Spleen (tissue), 11 donors: ENCODE data around the gene HSF2BP. TPM values are rescaled to one million over a fixed set of nuclear protein-coding genes. Genes with fewer than 3 reads are reported as not detected.

Source experiments
- DNase-seq: peaks from one replicate; pipeline ENCODE4 v3.0.0-alpha.2; 2020
- H3K27ac ChIP-seq, 8 donors: fragments of 200-600 bp; sonication (generic) in 7 of 8; 1 replicate in 4 of 8; 2 replicates in 4 of 8; pipeline versions ENCODE4 v1.5.0 to v1.8.0; 2016 to 2021; ENCODE audit warnings: inconsistent platforms in 4 of 8, mild to moderate bottlenecking in 4 of 8, moderate library complexity in 1 of 8
- H3K27me3 ChIP-seq, 7 donors: fragments of 200-600 bp; sonication (generic) in 6 of 7; replicated peaks in 1 of 7; 1 replicate in 4 of 7; 2 replicates in 3 of 7; pipeline versions ENCODE4 v1.5.0 to v1.8.0; 2016 to 2021; ENCODE audit warnings: inconsistent platforms in 3 of 7, mild to moderate bottlenecking in 1 of 7
- H3K36me3 ChIP-seq, 6 donors: fragments of 200-600 bp; sonication (generic) in 5 of 6; 1 replicate in 4 of 6; 2 replicates in 2 of 6; pipeline versions ENCODE4 v1.5.0 to v1.8.0; 2016 to 2021; ENCODE audit warnings: inconsistent platforms in 2 of 6
- H3K4me1 ChIP-seq, 6 donors: fragments of 200-600 bp; sonication (generic) in 5 of 6; 1 replicate in 3 of 6; 2 replicates in 3 of 6; pipeline versions ENCODE4 v1.5.0 to v1.8.0; 2016 to 2021; ENCODE audit warnings: inconsistent platforms in 3 of 6
- H3K4me3 ChIP-seq, 8 donors: fragments of 200-600 bp; sonication (generic) in 7 of 8; 1 replicate in 4 of 8; 2 replicates in 4 of 8; pipeline versions ENCODE4 v1.5.0 to v1.8.0; 2016 to 2021; ENCODE audit warnings: inconsistent platforms in 4 of 8, mild to moderate bottlenecking in 4 of 8, moderate library complexity in 2 of 8
- H3K9me3 ChIP-seq, 8 donors: fragments of 200-600 bp; sonication (generic) in 7 of 8; 1 replicate in 4 of 8; 2 replicates in 4 of 8; pipeline versions ENCODE4 v1.5.0 to v1.8.0; 2016 to 2021; ENCODE audit warnings: inconsistent platforms in 4 of 8
- CTCF ChIP-seq, 11 experiments: fragments of 200-600 bp in 7 of 11; fragments of 450-650 bp in 4 of 11; sonication (generic) in 4 of 11; IDR thresholded peaks in 8 of 11; conservative IDR thresholded peaks in 3 of 11; 1 replicate in 7 of 11; 2 replicates in 4 of 11; pipeline versions ENCODE4 v1.4.0 to v1.8.0; 2016 to 2021; ENCODE audit warnings: antibody characterized with exemption in 11 of 11, inconsistent platforms in 4 of 11, mild to moderate bottlenecking in 1 of 11
- POLR2A ChIP-seq, 3 donors: fragments of 450-650 bp; IDR thresholded peaks; one replicate each; pipeline ENCODE4 v1.5.1; 2017; ENCODE audit warnings: antibody characterized with exemption in 3 of 3, mild to moderate bottlenecking in 1 of 3
- POLR2AphosphoS5 ChIP-seq, 3 donors: sonication (generic); formaldehyde crosslinking; IDR thresholded peaks; one replicate each; pipeline ENCODE4 v1.5.1; 2017; ENCODE audit warnings: antibody characterized with exemption in 3 of 3
- WGBS, 5 donors: extraction: QIAGEN DNeasy Blood & Tissue Kit in 3 of 5; methylation state at CpG; one replicate each; pipeline versions ENCODE4 v1.1.5 to v1.1.7; 2013 to 2018; 5-methylcytosine and 5-hydroxymethylcytosine counted together
- intact Hi-C: fragments of 100-400 bp; cut with DNase I; formaldehyde crosslinking; loops from one replicate; pipeline ENCODE4 v1.15.0; 2023; ENCODE audit warnings: low total_unique reads
- polyA plus RNA-seq, 3 donors: library from polyadenylated mRNA; stranded (reverse); fragments of 200-250 nt; gene quantifications; one replicate each; pipeline ENCODE4 v1.2.1, GENCODE V29; 2013
- total RNA-seq, 7 donors: library from RNA; depleted of rRNA in 3 of 7; stranded (reverse); fragments of >200 nt in 3 of 7; fragmentation: NEBNext Ultra II Directional in 4 of 7; extraction: Animal tissue kit (Norgen Biotek cat#: 25700) in 4 of 7; gene quantifications; one replicate each; pipeline versions ENCODE4 v1.1.0 to v1.2.1, GENCODE V29; 2016 to 2021
- donor health status: healthy with polysubstance abuse.
- donor health status: DM: no; HTN: no; CAD: no; lungs with moderate emphysema.
- donor health status: DM: no; HTN: no; CAD: no.
- donor health status: Bipolar disorder and iron deficiency.
- donor health status: healthy.
- donor health status: DM: no; HTN: no; CAD: no.
- donor health status: DM: yes; HTN: yes; CAD: no.

The HSF2BP gene
- total and polyA plus RNA-seq, 10 donors, result 0.13 to 1.9 (median 0.41) TPM; not detected in 2

DNA sequence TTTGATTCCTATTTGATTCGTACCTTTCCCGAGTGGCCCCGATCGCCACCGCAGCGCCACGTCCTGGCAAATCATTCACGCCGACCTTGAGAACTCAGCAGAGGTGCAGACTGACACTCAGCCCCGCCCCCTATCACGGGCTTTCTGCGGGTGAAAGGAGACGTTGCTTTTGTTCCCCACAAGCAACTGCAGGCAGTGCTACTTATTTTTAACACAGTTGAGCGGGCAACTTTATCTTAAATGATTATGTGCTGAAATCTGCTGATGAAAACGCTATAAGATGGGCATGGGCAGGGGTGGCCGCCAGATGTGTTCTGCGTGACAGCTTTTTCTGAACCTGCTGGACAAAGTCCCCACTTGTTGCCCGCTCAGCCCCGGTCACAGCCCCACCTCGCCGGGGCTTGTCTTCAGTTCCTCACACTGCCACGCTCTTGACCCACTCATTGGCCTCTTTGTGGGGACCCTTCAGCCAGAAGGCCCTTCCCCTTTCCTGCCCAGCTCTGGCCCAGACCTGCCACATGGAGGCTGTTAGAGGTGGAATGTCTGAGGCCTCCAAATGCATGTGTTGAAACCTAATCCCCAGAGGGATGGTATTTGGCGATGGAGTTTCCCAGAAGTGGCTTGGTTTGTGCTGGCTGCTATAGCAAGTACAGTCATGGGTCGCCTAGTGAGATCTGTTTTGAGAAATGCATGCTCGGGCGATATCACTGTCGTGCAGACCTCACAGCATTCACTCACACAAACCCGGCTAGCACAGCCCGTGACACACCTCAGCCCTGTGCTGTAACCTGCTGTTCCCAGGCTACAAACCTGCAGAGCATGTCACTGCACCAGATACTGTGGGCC, 44.0 kb upstream of the HSF2BP start:
- H3K27ac ChIP-seq, result no peak overlapping the region
- no peaks in the 10 kb centered on the region for H3K9me3 ChIP-seq
- peak; percentile 85 for DNase-seq
- peaks cover 7 to 31% (median 15%) of the 10 kb centered on the region in 6 donors for H3K4me1 ChIP-seq
- intact Hi-C loops, result no loop called here
- no peaks in the 10 kb centered on the region for H3K36me3 ChIP-seq
- WGBS, 5 donors, result 41 to 54% (median 44%) methylated on average over 26 to 29 of the region's 29 CpGs
- H3K27me3 ChIP-seq, result peaks cover 0 to 7% (median 0%) of the 10 kb centered on the region in 7 donors
- TF ChIP-seq CTCF (IDR thresholded peaks at IDR 0.05 in 8 of 11, conservative IDR thresholded peaks at IDR 0.05 in 3 of 11) (no peak), POLR2AphosphoS5 (IDR thresholded peaks at IDR 0.05) (no peak), POLR2A (IDR thresholded peaks at IDR 0.05) (no peak)
- H3K4me3 ChIP-seq, result peak overlapping the region in 2 of 8 donors; percentile 11 to 31

DNA sequence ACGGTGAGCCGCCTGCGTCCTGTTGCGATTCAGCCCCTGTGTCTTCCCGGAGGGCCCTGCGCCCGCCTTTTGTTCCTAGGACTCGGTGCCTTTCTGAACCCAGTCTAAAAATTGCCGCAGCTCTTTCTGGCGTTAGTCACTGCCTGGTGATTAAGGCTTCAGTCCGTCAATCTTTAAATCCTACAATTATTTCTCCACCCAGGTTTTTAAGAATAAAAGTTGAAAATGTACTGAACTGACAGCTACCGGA, 43.4 kb upstream of the HSF2BP start:
- H3K9me3 ChIP-seq, result no peaks in the 10 kb centered on the region
- H3K27ac ChIP-seq, result no peak overlapping the region
- peaks cover 0 to 7% (median 0%) of the 10 kb centered on the region in 7 donors for H3K27me3 ChIP-seq
- DNase-seq, result no peak
- 33 to 67% (median 48%) methylated on average over 12 of the region's 12 CpGs for WGBS, 5 donors
- peak overlapping the region in 2 of 8 donors; percentile 11 to 31 for H3K4me3 ChIP-seq
- TF ChIP-seq POLR2A (IDR thresholded peaks at IDR 0.05) (no peak), POLR2AphosphoS5 (IDR thresholded peaks at IDR 0.05) (no peak), CTCF (IDR thresholded peaks at IDR 0.05 in 8 of 11, conservative IDR thresholded peaks at IDR 0.05 in 3 of 11) (no peak)
- no peaks in the 10 kb centered on the region for H3K36me3 ChIP-seq
- intact Hi-C loops, result no loop called here
- peaks cover 7 to 31% (median 15%) of the 10 kb centered on the region in 6 donors for H3K4me1 ChIP-seq

DNA sequence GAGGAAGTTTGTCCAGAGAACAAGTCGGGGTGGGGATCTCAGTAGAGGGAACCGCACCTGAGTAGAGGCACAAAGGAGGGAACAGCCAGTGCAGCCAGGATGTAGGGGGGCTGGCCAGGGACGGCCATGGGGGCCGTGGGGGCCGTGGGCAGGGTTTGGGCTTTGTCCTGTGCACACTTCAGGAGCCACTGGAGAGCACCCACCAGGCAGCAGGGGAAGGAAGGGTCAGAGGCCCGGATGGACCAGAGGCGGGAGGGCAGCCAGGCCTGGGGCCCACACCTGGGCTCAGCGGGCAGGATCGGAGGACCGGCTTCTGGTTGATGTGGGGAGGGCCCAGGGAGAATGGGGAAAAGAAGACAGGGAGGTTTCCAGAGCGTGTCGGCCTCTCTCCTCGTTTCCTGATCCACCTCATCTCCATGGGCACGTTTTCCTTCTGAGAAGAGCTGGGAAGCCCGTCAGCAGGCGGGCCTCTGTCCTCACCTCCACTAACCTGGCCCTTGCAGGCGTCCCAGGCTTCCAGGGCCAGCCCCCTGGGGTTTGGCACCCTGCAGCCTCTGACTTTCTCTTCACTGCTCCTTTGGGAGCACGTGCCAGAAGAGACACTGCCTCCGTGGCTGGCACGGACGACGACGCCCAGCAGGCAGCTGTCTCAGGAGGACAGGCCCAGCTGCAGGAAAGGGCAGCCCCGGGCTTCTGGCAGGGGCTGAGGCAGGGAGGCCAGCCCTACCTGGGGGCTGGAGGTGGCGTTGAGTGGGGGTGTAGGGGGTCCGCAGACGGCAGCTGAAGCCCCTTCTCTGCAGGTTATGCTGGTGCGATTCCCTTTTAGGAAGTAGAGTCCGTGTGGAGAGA, 42.9 kb upstream of the HSF2BP start:
- Histone ChIP-seq H3K4me3 (peak overlapping the region in 1 of 8 donors; percentile 31), H3K27me3 (peaks cover 0 to 7% (median 0%) of the 10 kb centered on the region in 7 donors), H3K36me3 (peaks cover 0 to 3% (median 0%) of the 10 kb centered on the region in 6 donors), H3K27ac (no peak overlapping the region), H3K4me1 (peaks cover 7 to 31% (median 15%) of the 10 kb centered on the region in 6 donors), H3K9me3 (no peaks in the 10 kb centered on the region)
- 65 to 84% (median 78%) methylated on average over 28 to 29 of the region's 29 CpGs for WGBS, 5 donors
- TF ChIP-seq POLR2AphosphoS5 (IDR thresholded peaks at IDR 0.05) (no peak), POLR2A (IDR thresholded peaks at IDR 0.05) (no peak), CTCF (IDR thresholded peaks at IDR 0.05 in 8 of 11, conservative IDR thresholded peaks at IDR 0.05 in 3 of 11) (no peak)
- DNase-seq, result peak; percentile 74
- intact Hi-C loops, result no loop called here
